NCI-H774 (cell line): ENCODE data around the gene FIGN.

Experiments used
- DNase-seq: peaks from one replicate; lab custom pipeline; 2025; lab: John Stamatoyannopoulos, UW

The FIGN gene

DNA sequence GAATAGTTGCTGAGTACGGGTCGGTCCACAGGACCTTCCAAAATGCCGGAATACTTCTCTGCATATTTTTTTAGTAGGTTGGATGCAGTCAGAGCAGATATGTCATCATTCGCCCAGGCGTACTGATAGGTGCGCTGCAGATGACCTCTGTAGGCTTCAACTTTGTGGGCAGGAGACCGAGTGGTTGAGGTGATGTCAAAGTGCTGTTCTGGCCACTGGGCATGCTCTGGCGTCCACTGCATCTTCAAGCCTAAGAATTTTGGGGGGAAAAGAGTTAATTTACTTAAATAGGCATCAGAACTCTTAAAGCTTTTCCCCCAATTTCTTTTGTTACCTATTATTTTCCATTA, 124.3 kb downstream of the FIGN start:
- DNase-seq = no peak

DNA sequence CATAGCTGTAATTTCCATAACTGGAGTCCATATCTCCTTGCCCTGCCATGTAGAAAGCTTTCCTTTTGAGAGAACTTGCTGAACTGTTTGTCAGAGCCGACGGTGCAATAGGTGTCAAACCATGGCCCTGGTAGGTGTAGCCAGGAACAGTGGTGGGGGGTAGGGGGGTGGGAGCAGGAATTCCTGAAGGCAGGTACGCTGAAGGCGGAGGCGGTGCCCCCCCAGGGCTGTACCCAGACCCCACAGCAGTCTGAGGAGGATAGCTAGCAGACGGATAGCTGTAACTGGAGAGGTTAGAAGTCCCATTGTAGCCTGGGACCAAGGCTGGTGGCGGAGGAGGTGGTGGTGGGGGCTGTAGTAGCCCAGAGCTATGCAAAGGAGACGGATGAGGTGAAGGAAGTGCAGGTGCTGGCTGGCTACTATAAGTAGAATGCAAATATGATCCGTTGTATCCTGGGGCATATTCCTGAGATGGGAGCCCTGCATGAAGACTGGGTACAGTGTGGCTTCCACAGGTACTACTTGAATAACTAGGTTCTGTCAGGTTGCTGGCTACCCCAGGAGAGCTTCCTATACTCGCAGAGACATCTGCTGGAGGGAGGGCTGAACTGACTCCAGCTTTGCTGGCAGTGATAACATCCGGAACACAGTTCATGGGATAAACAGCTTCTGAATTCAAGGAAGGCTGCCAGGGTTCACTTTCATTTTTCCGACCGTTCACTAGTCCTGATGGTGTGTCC, 124.8 kb downstream of the FIGN start:
- DNase-seq = no peak

DNA sequence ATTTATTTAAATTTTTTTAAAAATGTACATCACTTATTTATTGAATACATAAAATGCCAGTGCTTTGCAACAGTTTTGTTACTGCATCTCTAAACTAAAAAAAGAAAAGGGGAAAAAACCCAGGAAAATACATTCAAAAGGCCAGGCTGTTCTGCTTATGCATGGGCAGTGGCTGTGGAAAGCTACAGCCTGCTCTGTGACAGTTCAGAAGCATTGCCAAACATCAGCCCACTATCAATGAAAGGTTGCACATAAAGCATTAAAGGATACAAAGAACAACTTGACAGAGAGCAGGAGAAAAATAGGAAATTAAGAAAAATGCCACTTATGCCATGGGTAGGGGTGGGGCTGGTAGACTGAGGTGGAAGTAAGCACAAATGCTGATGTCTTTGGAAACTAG, 128.2 kb downstream of the FIGN start:
- no peak for DNase-seq

DNA sequence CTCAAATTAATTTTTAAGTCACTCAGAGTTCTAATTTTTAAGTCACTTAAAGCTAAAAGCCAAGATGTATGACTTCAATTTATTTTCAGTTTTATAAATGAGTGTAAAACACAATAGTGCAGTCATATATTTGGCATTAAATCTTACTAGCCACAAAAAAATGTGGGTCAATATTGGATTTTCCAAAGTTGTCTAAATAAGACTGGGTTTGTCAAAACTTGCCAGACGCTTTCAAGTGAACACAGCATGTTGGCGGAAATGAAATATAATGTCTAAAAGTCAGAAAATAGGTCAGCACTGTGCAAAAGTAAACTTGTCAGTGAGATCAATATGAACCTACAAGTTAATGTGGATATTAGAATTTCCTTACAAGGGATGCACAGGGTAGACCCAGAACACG, 128.9 kb downstream of the FIGN start:
- DNase-seq = no peak

DNA sequence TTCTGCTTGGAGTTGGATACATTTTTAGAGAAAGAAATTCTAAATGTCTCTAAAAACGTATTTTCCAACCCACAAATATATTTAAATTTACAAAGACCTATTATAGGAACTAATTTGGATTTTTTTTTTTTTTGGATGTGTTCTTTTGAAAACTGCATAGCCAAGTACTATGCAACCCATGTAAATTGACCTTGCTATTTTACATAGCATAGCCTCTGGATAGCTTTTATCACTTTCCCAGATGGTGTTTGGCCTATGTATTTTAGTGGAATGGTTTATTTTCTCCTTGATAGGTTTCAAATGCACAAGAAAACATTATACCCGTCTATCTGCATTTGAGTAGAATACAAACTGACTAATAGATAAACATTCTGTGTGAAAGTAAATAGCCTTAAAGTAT, 130.0 kb downstream of the FIGN start:
- DNase-seq = no peak

DNA sequence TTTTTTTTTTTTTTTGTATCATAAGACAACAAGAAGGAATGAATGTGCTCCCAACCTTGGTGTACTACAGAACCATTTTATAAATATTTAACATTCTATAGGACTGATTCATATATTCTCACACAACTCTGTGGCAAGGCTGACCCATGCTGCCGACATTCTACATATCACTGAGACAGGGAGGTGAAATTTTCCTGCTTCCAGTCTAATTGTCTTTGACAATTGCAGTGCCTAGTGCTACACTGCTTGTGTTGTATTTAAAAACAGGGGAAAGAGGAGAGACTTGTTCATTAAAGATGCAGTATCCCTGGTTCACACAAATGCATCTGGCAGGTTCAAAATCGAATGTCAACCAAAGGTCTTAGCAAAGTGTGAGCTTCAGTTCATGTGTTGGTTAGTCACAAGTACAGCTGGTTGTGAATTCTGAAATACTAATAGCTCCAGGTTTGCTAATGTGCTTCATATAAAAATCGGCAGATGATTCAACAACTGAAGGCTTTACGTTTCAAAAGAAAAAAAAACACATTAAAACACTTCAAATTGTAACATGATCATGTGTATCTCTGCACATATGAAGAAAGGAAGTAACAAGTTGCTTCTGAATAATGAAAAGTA, 130.8 kb downstream of the FIGN start:
- no peak for DNase-seq

DNA sequence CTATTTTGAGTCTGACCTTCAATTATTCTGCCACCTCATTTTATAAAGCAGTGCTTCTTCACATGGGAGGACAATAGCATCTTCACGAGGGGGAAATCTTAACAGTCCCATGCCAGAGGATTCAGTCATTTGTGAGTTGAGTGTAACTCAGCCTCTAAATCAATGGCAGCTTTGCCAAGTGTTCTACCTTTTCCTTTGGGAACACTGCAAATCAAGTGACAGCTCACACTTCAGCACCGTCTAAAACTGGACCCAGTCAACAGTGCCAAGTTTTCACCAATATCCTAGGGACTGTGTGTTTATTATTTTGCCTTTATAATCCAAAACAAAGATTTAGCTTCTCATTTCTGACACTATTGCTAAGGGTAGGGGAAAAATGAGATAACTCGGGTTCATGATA, 133.6 kb downstream of the FIGN start:
- DNase-seq = no peak

DNA sequence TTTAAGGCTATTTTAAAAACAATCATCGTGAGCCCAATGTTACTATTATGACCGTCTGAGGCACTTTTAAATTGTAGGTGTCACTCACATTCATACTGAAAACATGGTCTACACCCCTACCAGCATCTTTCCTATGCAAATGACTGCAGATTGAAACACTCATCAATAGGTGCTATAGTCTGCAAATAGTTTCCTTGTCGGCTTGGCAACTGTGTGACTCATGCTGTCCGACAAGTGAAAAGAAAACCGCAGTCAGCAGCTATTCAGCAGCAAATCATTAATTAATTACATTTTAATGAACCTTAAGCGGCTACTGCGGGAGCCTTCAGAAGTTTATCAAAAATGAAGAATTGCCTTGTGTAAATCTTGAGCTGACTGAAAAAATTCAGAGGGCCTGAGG, 134.4 kb downstream of the FIGN start:
- no peak for DNase-seq

DNA sequence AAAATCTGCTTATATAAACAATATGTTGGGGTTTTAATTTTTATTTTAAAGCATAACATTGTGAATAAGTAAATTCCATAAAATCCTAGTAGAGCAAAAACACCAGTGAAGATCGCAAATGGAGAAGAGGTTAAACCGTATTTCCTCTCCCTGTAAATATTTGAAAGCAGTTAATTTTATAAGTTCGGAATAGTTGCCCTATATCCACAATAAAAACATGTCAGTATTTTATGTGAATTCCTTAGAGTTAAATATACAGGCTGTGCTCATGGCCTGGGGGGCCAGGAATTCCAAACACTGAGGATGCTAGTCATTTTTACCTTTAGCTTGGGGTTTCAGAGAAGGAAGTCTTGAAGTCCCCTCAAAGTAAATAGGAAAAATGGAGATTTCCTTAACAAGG, 135.0 kb downstream of the FIGN start:
- no peak for DNase-seq

DNA sequence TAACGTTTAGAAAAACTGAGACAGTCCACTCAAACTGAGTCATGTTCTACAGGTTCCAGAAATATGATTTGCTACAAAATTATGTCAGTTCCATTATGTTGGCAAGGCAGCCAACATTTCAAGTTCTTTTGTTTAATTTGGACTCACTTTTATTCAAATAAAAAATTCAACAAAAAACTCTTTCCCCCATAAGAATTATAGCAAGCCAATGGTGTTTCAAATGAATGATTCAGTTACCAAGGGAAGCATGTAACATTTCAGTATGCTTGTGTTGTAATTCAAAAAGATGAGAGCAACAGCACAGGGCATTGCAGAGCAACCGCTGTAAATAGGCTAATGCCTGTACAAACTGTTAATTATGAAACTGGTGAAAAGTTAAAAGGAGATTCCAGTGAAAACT, 140.8 kb downstream of the FIGN start:
- no peak for DNase-seq

DNA sequence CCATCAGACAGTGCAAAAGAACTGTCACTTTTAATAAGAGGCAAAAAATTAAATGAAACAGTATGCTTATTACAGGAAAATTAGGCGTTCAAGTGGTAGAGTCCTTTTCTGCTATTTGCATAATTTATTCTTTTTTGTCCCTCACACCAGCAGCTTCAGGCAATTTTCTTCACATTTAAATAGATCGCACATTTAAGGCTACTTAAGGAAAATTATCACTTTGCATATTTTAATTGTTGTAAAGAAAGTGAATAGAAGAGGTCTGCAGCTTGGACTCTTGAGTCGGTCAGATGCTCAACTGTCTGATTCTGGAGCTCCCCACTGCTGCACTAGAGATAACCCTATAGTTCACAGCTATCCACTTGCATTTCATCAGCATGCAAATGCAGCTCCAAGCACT, 141.3 kb downstream of the FIGN start:
- no peak for DNase-seq

DNA sequence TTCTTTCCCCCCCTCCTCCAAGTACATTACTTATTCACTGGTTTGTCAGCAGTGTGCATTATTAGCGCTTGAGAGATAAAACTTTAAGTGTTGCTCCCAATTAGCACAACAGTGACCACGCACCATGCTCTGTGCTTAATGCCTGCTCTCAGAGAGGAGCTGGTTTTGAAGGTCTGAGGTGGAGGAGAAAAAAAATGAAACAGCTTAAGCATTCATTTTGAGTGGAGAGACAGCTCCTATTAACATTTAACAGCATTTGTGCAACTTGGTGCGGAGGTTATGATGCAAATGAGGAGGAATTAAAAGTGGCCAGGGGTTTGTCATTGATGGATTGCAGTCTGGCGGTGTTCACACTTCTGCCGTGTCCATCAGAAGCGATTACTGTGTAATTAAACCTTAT, 141.8 kb downstream of the FIGN start:
- DNase-seq = no peak

DNA sequence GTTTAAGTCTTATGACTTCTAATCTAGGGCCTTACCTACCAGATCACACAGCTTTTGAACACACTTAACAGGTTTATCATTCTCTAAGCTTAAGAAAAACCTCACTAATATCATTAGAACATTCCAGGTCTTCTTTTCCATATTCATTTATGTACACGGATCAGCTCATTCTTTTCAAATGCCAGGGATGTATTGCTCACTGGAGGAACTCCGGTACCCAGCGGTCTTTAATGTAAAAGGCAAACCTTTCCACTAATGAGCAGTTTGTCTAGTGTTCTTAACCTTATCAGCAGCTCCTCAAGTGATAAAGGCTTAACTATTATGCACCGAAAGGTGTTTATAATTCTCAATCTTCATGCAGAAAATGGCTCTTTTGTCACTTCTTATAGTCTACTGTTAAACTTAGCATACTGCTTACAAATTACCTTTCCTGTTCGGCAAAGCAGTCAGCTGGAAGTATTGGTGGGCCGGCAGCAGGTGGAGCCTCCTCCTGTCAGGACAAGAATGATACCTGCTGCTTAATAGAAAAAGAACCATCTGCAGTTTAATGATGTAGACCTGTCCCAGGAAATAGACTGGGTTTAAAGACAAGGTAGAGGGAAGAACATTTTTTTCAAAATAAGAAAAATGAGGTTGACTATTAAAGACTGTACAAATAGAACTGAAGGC, 142.7 kb downstream of the FIGN start:
- no peak for DNase-seq

DNA sequence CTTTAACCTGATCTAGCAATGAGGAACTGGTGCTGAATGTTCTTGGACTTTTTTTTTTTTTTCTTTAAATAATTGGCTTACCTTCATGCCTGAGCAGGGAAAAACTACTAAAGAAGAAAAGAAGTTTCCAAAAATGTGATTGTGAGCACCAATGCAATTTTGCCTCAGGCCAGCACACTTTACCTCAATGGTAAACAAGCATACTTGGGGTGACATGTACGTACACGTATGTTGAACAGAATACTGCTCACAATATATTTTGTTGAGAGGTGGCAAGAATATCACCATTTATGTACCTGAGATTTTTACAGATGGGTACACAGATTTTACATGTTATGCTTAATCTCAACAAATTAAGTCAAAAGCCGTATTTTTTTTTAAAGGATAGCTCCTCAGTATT, 144.3 kb downstream of the FIGN start:
- DNase-seq = no peak

DNA sequence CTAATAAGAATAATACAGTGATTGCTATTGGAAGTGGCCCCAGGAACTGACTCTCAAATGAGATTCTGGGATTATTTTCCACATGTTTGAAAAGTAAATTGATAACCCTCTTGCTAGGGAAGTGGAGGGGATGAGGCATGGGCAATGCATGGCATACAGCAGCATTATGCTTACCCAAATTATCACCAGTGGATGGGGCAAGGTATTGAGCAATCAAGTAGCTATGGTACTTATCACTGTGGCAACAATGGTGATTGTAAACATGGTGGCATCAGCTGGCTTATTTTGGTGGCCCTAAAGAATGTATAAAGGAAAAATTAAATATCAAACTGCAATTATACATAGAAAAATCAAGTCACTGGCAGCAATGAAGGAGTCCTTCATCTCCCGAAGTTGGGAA, 155.1 kb downstream of the FIGN start:
- DNase-seq = no peak

DNA sequence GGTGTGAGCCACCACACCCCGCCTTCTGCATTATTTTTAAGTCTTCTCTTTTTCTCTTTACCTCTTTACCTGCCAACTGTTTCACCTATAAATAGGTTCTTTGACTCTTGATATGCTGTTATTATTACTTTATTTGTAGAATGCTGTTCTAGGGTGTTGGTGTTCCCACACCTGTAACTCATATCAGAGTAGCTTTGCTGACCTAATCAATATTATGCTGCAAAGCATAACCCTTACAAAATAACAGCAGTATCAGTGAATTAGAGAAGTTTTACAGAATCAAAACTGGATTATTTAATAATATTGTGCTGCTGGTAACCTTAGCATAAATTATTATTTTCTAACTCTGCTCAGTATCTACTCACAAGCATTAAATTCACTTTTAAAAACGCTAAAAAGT, 161.5 kb downstream of the FIGN start:
- no peak for DNase-seq

DNA sequence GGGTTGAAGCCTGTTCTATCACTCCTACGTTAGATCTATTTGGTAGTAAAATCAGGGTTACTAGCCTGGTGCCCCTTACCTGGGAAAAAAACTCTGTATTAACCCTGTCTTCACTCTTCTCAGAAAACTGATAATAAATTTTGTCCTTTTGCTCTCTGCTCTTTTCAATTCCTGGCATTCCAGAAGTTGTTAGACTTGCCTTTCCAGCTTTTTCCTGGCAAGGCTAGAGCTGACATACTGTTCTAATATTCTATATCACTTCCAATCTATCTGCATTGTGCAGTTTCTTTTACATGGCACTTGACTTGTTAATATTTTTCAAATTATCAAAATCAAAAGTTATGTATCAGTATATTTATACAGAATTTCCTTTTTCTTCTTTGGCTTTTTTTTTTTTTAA, 162.2 kb downstream of the FIGN start:
- DNase-seq = no peak

DNA sequence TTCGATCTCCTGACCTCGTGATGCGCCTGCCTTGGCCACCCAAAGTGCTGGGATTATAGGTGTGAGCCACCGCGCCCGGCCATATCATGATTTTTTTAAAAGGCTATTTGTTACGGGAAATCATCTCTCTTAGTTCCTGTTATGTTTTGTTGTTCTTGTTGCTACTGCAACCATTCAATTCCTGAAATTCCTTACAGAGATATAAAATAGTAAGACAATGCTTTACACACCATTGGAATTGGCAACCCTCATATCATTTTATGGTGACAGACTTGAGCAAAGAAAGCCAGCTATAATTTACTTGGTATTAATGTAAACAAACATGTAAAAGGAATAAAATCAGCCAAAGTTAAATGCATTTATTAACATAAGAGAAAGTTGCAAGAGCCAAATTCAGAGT, 163.0 kb downstream of the FIGN start:
- no peak for DNase-seq

DNA sequence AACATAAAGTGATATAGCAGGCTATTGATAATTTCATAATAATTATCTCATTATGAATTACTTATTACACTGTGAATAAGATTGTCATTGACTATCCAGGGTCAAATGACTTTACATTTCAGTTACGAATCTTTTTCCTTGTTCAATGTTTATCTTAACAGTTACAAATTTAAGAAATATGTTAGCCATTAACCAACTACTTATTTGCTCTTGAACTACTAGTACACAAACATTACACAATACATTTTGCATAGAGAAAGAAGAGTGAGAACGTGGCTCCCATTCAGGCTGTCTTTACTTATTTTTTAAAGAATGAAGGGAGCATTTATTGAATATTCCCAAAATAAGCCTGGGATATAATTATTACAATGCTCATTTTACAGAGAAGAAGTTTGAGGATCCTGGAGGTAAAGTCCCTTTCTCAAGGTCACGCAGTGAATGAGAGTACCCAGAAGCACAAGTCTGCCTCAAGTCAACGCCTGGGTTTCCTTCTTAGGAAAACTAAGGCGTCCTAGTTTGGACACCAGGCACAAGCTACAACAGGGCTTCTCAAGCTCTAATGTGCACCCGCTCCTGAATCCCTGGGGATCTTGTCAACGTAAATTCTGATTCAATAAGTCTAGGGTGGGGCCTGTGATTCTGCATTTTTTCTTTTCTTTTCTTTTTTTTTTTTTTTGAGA, 164.2 kb downstream of the FIGN start:
- no peak for DNase-seq

DNA sequence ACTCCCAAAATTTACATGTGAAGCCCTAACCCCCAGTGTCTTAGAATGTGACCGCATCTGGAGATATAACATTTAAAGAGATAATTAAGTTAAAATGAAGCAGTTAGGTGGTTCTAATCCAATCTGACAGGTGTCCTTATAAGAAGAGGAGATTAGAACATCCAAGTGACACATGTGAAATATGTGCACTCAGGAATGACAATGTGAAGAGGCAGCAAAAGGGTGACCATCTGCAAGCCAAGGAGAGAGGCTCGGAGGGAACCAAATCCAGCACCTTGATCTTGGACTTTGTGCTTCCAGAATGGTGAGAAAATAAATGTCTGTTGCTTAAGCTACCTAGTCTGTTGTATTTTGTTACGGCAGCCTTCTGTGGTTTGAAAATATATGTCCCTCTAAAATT, 165.4 kb downstream of the FIGN start:
- no peak for DNase-seq

DNA sequence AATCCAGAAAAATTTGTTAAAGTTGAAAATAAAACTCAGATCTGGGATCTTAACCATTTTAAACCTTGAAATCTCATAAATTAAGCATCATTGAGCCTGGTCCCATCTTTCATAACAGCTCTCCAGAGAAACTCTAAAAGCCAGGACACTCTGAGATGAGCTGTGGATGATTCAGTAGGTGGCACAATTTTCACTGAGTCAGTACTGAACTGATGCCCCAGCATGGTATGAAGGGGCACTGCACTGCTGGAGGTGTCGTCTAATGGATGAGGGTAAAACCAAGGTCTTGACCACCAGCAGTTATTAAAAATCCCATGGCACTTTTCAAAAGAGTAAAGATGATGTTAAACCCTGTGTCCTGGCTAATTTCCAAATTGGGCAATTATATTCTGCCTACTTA, 170.6 kb downstream of the FIGN start:
- DNase-seq = no peak

DNA sequence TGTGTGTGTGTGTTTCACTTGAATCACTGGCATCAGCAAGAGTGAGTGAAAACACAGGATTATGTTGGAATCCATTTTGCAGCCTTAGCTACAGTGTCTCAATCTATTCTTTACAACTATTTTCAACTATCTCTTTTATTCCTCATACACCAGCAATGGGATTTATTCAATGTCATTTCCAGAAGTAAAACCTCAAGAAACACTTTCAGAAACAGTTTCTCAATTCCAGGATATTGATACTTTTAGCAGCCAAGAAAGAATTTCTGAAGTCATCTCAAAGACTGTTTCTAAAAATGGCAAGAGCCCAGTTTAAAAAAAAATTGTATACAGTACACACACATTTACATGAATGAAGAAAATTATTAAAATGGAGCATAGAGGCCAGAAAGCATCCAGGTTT, 171.6 kb downstream of the FIGN start:
- no peak for DNase-seq

DNA sequence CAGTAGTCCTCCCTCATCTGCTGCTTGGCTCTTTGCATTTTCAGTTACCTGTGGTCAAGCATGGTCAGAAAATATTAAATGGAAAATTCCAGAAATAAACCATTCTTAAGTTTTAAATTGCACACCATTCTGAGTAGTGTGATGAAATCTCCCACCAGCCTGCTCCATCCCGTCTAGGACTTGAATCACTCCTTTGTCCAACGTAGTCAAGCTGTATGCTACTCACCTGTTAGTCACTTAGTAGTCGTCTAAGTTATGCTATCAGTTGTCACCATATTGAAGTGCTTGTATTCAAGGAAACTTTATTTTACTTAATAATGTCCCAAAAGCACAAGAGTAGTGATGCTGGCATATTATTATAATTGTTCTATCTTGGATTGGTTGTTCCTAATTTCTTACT, 172.5 kb downstream of the FIGN start:
- no peak for DNase-seq
